Astrocyte of the spinal cord (primary cell): ENCODE measurements around the gene TMEM255B.

Source experiments
- DNase-seq: peaks from one replicate; pipeline ENCODE4 v3.0.0; 2011; ENCODE audit warnings: low read depth, low spot score
- H3K4me3 ChIP-seq: 2 replicates; pipeline ENCODE4 v1.5.1; 2011; ENCODE audit warnings: low read depth, mild to moderate bottlenecking, low read length, moderate library complexity
- in situ Hi-C: cut with HindIII; loops from 2 replicates; pipeline ENCODE4 v1.10.0; 2017; ENCODE audit warnings: low sequenced_read_pairs
- TF ChIP-seq, protein P1 (sequence below): IDR thresholded peaks from 2 replicates; pipeline ENCODE4 v1.5.1; 2012; ENCODE audit warnings: low read depth, mild to moderate bottlenecking, low read length, inconsistent platforms

TMEM255B gene

DNA sequence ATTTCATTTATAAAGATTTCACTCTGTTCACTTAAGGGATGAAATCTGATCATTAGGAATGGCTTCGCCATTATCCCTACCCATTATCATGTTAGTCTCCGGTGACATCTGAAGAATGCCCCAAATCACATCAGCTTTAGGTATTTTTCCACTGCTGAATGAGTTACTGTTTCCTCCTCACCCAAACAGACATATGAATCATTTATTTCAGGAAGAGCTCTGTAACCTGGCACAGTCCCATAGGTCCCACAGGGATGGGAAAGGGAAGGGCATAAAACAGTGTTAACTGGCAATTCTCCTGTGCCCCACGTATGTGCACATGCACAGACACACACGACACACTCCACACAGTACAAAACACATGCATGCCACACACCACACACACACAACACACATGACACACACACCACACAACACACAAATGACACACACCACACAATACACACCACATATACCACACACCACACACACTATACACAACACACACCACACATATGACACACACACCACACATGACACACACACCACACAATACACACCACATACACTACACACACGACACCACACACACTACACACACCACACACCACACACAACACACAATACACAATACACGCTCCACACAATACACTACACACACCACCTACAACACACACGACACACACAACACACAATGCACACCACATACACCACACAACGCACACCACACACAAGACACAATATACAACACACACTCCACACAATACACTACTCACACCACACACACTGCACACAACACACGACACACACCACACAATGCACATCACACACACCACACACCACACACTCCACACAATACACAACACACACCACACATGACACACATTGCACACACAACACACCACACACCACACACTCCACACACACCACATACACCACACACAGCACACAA is 15.4 kb downstream of the TMEM255B start:
- no peak overlapping the region for H3K4me3 ChIP-seq
- peak; percentile 22 for DNase-seq
- TF ChIP-seq, protein P1, sequence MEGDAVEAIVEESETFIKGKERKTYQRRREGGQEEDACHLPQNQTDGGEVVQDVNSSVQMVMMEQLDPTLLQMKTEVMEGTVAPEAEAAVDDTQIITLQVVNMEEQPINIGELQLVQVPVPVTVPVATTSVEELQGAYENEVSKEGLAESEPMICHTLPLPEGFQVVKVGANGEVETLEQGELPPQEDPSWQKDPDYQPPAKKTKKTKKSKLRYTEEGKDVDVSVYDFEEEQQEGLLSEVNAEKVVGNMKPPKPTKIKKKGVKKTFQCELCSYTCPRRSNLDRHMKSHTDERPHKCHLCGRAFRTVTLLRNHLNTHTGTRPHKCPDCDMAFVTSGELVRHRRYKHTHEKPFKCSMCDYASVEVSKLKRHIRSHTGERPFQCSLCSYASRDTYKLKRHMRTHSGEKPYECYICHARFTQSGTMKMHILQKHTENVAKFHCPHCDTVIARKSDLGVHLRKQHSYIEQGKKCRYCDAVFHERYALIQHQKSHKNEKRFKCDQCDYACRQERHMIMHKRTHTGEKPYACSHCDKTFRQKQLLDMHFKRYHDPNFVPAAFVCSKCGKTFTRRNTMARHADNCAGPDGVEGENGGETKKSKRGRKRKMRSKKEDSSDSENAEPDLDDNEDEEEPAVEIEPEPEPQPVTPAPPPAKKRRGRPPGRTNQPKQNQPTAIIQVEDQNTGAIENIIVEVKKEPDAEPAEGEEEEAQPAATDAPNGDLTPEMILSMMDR = no peak
- in situ Hi-C loops = no loop called here

DNA sequence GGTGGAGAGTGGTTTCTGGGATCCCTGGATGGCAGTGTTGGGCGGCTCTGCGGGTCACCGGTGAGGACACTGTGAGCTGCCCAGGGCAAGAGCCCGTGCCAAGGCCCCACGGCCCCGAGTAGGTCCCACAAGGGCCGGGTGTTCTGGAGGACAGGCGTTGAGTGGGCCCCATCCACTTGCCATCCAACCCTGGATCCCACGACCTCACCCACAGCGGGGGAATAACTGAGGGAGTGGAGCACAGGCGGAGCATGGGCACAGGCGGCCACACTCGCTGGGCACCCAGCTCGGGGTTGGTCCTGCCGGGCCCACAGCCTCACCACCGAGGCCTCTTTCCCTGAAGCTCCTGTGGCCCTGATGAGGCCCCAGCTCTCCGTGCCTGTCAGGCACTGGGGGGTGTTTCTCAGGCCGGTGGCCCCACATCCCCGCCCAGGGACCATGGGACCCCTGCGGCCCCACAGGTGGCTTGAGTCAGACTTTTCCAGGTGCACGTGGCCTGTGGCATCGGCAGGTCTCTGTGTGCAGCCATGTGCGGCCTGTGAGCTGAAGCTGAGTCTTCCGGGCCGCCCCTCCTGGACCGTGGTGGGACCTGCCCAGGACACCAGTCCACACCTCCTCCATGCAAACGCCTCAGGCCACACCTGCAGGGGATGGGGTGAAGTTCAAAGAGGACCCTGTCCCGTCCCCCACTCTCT is 16.6 kb downstream of the TMEM255B start:
- no peak overlapping the region for H3K4me3 ChIP-seq
- TF ChIP-seq, protein P1 = no peak
- no peak for DNase-seq
- in situ Hi-C loops = no loop called here

DNA sequence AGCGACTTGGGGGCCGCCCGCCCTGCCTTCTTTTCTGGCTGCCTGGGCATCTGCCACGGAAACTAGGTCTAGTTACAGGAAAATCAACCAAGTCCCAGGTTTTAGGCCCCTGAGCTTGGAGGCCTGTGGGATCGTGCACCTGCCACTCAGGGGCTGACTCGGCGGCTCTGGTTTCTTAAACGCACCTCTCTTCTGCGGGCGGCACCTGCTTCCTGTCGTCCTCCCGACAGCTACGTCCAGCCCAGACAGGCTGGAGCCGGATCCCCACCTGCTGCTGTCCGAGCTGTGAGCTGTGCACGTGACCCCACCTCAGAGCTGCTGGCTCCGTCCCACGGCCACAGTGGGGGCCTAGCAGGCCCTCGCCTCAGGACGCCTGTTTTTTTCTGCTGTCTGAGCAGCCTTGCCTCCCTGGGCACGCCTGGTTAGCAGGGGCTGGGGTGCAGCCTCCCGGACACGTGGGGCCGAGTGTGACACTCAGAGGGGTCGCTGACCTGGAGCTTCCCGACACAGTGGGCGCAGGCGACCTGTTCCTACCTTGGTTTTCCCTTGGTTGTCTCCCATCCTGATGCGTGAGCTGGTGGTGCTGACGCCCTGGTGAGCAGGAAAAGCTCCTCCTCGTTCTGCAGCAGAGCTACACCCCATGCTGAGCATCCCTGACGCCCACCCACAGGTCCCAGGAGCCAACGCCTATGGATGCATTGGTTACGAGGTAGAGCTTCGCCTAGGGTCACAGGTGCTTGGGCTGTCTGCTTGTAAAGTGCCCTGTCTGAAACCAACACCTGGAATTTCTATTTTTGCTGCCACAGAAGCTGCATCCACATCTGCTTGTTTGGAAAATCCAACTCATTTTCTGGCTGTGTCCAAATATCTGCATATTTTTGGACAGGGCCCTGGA is 17.5 kb downstream of the TMEM255B start:
- in situ Hi-C loops = no loop called here
- TF ChIP-seq, protein P1 = no peak
- no peak for DNase-seq
- no peak overlapping the region for H3K4me3 ChIP-seq

DNA sequence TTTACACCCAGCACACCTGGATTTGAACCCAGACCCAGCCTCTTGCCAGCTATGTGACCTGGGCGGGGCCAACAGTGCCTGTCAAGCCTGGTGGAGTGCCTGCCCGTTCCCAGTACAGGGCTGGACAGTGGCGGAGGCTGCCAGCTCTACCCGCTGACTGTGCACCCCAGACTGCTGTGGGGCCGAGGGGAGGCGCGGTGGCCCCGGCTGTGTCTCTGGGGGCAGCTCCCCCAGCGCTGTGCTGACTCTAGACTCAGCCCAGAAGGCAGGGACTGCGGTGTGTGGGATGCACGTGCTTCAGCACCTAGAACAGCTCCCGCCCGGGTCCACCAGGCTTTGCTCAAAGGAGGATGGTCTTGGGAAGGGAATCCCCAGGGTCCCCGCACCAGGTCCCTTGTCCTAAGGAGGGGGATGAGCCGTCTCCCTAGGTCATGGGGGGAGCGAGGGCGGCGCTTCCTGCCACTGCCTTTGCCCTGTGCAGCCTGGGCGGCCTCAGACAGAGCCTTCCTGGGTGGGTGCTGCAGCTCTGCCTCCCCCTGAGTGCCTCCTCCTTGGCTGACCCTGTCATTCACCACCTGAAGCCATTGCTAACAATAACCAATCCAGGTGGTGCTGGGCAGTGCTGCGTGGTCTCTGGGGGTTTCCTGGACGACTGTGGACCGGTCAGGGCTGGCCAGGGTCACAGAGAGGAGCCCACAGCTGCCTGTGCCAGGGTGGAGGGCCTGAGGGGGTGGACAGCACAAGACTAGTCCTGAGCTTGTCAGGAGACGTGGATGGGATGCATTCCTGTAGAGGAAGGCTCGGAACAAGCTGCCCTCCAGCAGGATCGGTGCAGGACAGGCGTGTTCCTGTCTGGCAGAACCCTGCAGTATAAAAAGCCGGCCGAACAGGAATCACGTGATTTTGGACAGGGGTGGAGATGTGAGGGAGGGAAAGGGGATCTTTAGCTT is 18.6 kb downstream of the TMEM255B start:
- DNase-seq = peak; percentile 24
- TF ChIP-seq, protein P1 = no peak

DNA sequence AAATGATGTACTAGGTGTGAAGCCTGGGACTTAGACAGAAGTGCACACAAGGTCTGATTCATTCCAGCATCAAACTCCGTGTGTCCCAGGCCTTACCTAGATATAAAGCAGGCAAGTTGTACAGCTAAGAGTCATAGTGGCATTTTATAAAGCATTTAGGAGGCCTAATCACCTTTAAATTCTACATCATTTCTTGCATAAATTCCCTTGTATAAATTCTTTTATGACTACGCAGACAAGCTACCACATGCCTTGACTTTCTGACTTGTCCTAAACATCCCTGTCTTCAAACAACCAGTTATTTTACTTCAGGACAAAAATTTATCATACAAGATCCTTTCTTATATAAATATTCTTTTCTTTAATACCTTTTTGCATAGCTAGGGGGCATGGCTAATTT is 22.5 kb downstream of the TMEM255B start:
- TF ChIP-seq, protein P1 = peak; percentile 16
- in situ Hi-C loops = no loop called here
- H3K4me3 ChIP-seq = no peak overlapping the region
- no peak for DNase-seq

More for the DNA sequence above, 18.6 kb downstream of the TMEM255B start:
- H3K4me3 ChIP-seq = no peak overlapping the region
- in situ Hi-C loops = no loop called here
